GM23338 (cell line): ENCODE results near the gene DGKG.

Experiments used
- CREB1 ChIP-seq: fragments of 250-450 bp; sonication (Bioruptor Pico); IDR thresholded peaks from 2 replicates; pipeline ENCODE4 v1.5.0; 2020; ENCODE audit warnings: low read depth, mild to moderate bottlenecking, moderate library complexity
- CTCF ChIP-seq, 2 experiments: fragments of 200-600 bp in 1 of 2; sonication (generic) in 1 of 2; conservative IDR thresholded peaks; 2 replicates each; pipeline versions ENCODE4 v1.5.1 to v1.6.1; 2016 to 2017; ENCODE audit warnings: antibody characterized with exemption in 2 of 2, low read depth in 2 of 2, mild to moderate bottlenecking in 2 of 2, moderate library complexity in 1 of 2
- EZH2 ChIP-seq: fragments of 200-600 bp; sonication (generic); IDR thresholded peaks from one replicate; pipeline ENCODE4 v1.8.0; 2017; ENCODE audit warnings: antibody characterized with exemption, mild to moderate bottlenecking, low read depth; ENCODE audit not compliant: unreplicated experiment
- EZH2phosphoT487 ChIP-seq: fragments of 200-600 bp; sonication (generic); IDR thresholded peaks from one replicate; pipeline ENCODE4 v1.8.1; 2018; ENCODE audit warnings: antibody characterized with exemption; ENCODE audit not compliant: unreplicated experiment
- POLR2AphosphoS5 ChIP-seq: IDR thresholded peaks from 2 replicates; pipeline ENCODE4 v1.6.1; 2016; ENCODE audit warnings: antibody characterized with exemption, low read depth
- REST ChIP-seq: IDR thresholded peaks from one replicate; pipeline ENCODE4 v1.6.1; 2018; ENCODE audit warnings: antibody characterized with exemption; ENCODE audit not compliant: unreplicated experiment
- ZNF462 ChIP-seq: fragments of 250-450 bp; sonication (Bioruptor Pico); IDR thresholded peaks from 2 replicates; pipeline ENCODE4 v1.5.0; 2020; ENCODE audit warnings: mild to moderate bottlenecking, moderate library complexity
- TF ChIP-seq, protein P1 (sequence below): IDR thresholded peaks from 2 replicates; pipeline ENCODE4 v1.6.1; 2016; ENCODE audit warnings: antibody characterized with exemption

GRCh38 chr3:186213946-186214345 lies 148.1 kb downstream of the DGKG start:
- TF ChIP-seq EZH2 (no peak), CTCF (conservative IDR thresholded peaks at IDR 0.05; ENCODE audit: low read depth in 2 of 2) (no peak), EZH2phosphoT487 (no peak), REST (no peak), POLR2AphosphoS5 (no peak), ZNF462 (CRISPR knock-in tag) (no peak), CREB1 (CRISPR knock-in tag) (no peak)
- TF ChIP-seq, protein P1, sequence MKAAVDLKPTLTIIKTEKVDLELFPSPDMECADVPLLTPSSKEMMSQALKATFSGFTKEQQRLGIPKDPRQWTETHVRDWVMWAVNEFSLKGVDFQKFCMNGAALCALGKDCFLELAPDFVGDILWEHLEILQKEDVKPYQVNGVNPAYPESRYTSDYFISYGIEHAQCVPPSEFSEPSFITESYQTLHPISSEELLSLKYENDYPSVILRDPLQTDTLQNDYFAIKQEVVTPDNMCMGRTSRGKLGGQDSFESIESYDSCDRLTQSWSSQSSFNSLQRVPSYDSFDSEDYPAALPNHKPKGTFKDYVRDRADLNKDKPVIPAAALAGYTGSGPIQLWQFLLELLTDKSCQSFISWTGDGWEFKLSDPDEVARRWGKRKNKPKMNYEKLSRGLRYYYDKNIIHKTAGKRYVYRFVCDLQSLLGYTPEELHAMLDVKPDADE: no peak
